Stimulated activated naive CD8-positive, alpha-beta T cell treated with anti-CD3 and anti-CD28 coated beads, Interleukin-15, Interleukin-2, amounts not matched to agents 100 ng/mL and 50 ng/mL, for 24 hours (primary cell): ENCODE results near the gene SRD5A2.

ENCODE experiments used
- H3K27ac Mint-ChIP-seq: one replicate; pipeline ENCODE4 v1.8.0; 2021; ENCODE audit warnings: mild to moderate bottlenecking, mixed read lengths
- H3K27me3 Mint-ChIP-seq: one replicate; pipeline ENCODE4 v1.8.0; 2021; ENCODE audit warnings: mixed read lengths
- H3K36me3 Mint-ChIP-seq: one replicate; pipeline ENCODE4 v1.8.0; 2021; ENCODE audit warnings: low read depth, mixed read lengths
- H3K4me1 Mint-ChIP-seq: one replicate; pipeline ENCODE4 v1.8.0; 2021; ENCODE audit warnings: low read depth, mixed read lengths
- H3K4me3 Mint-ChIP-seq: one replicate; pipeline ENCODE4 v1.8.0; 2021; ENCODE audit warnings: mild to moderate bottlenecking, mixed read lengths
- H3K9me3 Mint-ChIP-seq: one replicate; pipeline ENCODE4 v1.8.0; 2021; ENCODE audit warnings: mixed read lengths

The SRD5A2 gene

DNA sequence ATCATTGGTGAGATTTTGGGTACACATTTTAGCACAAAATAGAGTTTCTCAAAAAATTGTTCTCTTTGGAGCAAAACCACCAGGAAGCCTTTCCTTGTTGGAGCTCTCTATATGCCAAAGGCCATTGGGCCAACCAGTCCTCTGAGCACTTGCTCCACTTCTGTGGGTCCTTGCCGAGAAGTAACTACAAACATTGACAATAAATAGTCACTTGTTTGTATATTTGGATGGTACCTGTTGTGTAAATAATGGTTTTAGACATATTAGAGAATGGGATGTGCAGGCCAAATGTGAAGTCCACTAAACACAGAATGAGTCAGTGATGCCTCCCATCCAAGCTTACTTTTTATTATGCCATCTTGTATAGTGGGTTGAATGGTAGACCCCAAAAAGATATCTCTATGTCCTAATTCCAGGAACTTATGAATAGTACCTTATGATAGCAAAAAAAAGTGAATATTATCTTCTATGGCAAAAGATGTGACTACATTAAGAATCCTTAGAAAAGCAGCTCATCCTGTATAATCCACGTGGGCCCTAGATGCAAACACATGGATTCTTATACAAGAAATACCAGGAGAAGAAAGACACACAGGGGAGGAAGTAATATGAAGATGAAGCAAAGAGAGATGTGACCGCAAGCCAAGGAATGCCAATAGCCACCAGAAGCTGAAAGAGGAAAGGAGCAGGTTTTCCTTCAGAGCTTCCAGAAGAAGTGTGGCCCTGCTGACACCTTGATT lies 24.6 kb downstream of the SRD5A2 start:
- Mint-ChIP-seq H3K9me3 (peaks cover 21% of the 10 kb centered on the region), H3K27ac (no peak overlapping the region), H3K27me3 (peaks cover 13% of the 10 kb centered on the region), H3K36me3 (no peaks in the 10 kb centered on the region), H3K4me3 (no peak overlapping the region), H3K4me1 (no peaks in the 10 kb centered on the region)

DNA sequence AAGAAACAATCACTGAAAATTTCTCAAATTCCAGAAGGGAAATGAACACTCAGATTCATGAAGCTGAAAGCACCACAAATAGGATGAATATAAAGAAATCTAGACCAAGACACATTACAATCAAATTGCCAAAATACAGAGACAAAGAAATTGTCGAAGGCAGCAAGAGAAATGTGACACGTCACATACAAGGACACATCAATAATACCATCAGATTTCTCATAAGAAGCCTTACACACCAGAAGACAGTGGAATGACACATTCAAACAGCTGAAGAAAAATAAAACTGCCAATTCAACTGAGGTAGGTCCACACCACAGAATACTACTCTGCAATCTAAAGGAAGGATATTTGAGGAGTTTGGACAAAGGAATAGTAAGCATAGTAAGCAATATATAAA lies 27.4 kb downstream of the SRD5A2 start:
- H3K4me1 Mint-ChIP-seq: no peaks in the 10 kb centered on the region
- H3K9me3 Mint-ChIP-seq: peaks cover 24% of the 10 kb centered on the region
- no peaks in the 10 kb centered on the region for H3K36me3 Mint-ChIP-seq
- peaks cover 8% of the 10 kb centered on the region for H3K27me3 Mint-ChIP-seq
- H3K27ac Mint-ChIP-seq: no peak overlapping the region
- no peak overlapping the region for H3K4me3 Mint-ChIP-seq

DNA sequence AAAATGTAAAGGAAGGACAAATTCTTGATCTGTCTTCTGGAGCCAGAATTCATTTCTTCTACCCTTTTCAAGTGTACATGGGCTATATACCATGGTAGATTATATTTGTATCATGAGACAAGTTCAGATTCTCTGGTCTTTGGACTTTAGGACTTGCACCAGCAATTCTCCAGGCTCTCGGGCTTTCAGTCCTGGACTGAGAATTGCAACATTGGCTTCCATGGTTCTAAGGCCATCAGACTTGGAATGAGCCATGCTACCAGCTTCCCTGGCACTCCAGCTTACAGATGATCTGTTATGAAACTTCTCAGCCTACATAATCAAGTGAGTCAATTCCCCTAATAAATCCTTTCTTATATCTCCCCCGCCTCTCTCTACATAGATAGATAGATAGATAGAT lies 33.3 kb downstream of the SRD5A2 start:
- no peak overlapping the region for H3K4me3 Mint-ChIP-seq
- H3K27me3 Mint-ChIP-seq: peaks cover 18% of the 10 kb centered on the region
- H3K27ac Mint-ChIP-seq: no peak overlapping the region
- peaks cover 30% of the 10 kb centered on the region for H3K9me3 Mint-ChIP-seq
- H3K36me3 Mint-ChIP-seq: peaks cover 4% of the 10 kb centered on the region
- H3K4me1 Mint-ChIP-seq: no peaks in the 10 kb centered on the region

- Mint-ChIP-seq H3K27ac (no peak overlapping the region), H3K4me3 (no peak overlapping the region)
These were observed 38.9 kb downstream of the SRD5A2 start for GRCh38 chr2:31541853-31542252.

GRCh38 chr2:31539505-31539904 lies 41.2 kb downstream of the SRD5A2 start:
- Mint-ChIP-seq H3K4me3 (no peak overlapping the region), H3K9me3 (peaks cover 15% of the 10 kb centered on the region), H3K27ac (no peak overlapping the region), H3K36me3 (peaks cover 4% of the 10 kb centered on the region), H3K27me3 (peaks cover 25% of the 10 kb centered on the region), H3K4me1 (no peaks in the 10 kb centered on the region)

More at GRCh38 chr2:31541853-31542252, 38.9 kb downstream of the SRD5A2 start:
- Mint-ChIP-seq H3K27me3 (peaks cover 18% of the 10 kb centered on the region), H3K4me1 (no peaks in the 10 kb centered on the region), H3K36me3 (peaks cover 4% of the 10 kb centered on the region), H3K9me3 (peaks cover 23% of the 10 kb centered on the region)

- H3K36me3 Mint-ChIP-seq: no peaks in the 10 kb centered on the region
- H3K4me3 Mint-ChIP-seq: no peak overlapping the region
- peaks cover 24% of the 10 kb centered on the region for H3K27me3 Mint-ChIP-seq
- H3K4me1 Mint-ChIP-seq: no peaks in the 10 kb centered on the region
- no peaks in the 10 kb centered on the region for H3K9me3 Mint-ChIP-seq
- H3K27ac Mint-ChIP-seq: no peak overlapping the region
These were observed 45.0 kb downstream of the SRD5A2 start for GRCh38 chr2:31535768-31536167.

GRCh38 chr2:31534636-31535035 lies 46.1 kb downstream of the SRD5A2 start:
- no peak overlapping the region for H3K27ac Mint-ChIP-seq
- no peak overlapping the region for H3K4me3 Mint-ChIP-seq
- no peaks in the 10 kb centered on the region for H3K9me3 Mint-ChIP-seq
- peaks cover 26% of the 10 kb centered on the region for H3K27me3 Mint-ChIP-seq
- H3K4me1 Mint-ChIP-seq: no peaks in the 10 kb centered on the region
- H3K36me3 Mint-ChIP-seq: no peaks in the 10 kb centered on the region

DNA sequence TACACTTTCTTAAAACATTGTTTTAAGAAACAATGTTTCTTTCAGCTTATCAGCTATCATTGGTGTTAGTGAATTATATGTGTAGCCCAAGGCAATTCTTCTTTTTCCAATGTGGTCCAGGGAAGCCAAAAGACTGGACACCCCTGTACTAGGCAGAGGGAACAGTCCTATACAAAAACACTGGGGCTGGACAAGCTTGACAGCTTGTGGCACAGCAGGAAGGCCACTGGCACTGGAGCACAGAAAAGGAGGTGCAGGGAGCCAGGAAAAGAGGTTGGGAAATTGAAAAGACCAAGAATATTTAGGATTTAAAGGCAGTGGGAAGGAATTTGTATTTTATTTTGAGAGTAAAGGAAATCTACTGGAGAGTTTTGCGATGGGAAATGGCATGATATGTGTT lies 47.7 kb downstream of the SRD5A2 start:
- Mint-ChIP-seq H3K27me3 (peaks cover 32% of the 10 kb centered on the region), H3K4me1 (no peaks in the 10 kb centered on the region), H3K36me3 (no peaks in the 10 kb centered on the region), H3K9me3 (no peaks in the 10 kb centered on the region), H3K27ac (no peak overlapping the region), H3K4me3 (no peak overlapping the region)

DNA sequence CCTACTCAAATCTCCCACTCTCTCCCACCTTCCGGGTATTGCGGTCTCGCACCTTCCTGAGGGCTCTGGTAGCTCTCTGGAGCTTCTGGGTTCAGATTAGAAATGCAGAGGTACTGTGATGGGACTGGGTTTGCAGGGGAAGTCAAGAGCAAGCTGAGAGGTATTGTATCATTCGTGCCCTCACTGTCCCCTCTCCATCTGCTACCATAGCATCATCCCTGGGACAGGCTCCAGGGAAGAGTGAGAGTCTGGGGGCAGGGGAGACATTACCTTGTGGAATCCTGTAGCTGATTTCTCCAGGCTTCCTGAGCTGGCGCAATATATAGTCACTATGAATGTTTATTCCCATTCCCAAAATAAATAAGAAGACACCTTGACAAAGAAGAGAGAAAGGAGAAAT lies 49.6 kb downstream of the SRD5A2 start:
- Mint-ChIP-seq H3K9me3 (no peaks in the 10 kb centered on the region), H3K27me3 (peaks cover 28% of the 10 kb centered on the region), H3K4me1 (no peaks in the 10 kb centered on the region), H3K27ac (no peak overlapping the region), H3K4me3 (no peak overlapping the region), H3K36me3 (no peaks in the 10 kb centered on the region)

DNA sequence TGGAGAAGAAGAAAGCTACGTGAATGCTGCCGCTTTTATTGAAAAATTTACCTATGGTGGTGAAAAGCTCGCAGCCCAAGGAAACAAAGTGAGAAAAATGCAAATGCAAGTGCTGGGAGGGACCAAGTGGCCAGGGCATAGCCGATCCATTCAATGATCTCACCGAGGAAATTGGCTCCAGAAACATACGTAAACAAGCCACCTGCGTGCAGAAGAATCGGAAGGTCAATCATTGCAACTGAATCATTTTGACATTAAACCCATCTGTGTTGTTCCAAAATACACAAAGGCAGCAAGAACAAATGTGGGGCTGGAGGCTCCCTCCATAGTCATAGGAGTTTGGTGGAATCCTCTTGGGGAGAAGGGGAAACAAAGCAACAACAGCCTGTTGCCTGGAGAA lies 51.5 kb downstream of the SRD5A2 start:
- Mint-ChIP-seq H3K27me3 (peaks cover 19% of the 10 kb centered on the region), H3K9me3 (no peaks in the 10 kb centered on the region), H3K36me3 (no peaks in the 10 kb centered on the region), H3K27ac (no peak overlapping the region), H3K4me3 (no peak overlapping the region), H3K4me1 (no peaks in the 10 kb centered on the region)

- Mint-ChIP-seq H3K36me3 (no peaks in the 10 kb centered on the region), H3K27ac (no peak overlapping the region), H3K4me3 (no peak overlapping the region), H3K9me3 (no peaks in the 10 kb centered on the region), H3K27me3 (peaks cover 22% of the 10 kb centered on the region), H3K4me1 (no peaks in the 10 kb centered on the region)
These were observed 51.9 kb downstream of the SRD5A2 start for GRCh38 chr2:31528823-31529222.

DNA sequence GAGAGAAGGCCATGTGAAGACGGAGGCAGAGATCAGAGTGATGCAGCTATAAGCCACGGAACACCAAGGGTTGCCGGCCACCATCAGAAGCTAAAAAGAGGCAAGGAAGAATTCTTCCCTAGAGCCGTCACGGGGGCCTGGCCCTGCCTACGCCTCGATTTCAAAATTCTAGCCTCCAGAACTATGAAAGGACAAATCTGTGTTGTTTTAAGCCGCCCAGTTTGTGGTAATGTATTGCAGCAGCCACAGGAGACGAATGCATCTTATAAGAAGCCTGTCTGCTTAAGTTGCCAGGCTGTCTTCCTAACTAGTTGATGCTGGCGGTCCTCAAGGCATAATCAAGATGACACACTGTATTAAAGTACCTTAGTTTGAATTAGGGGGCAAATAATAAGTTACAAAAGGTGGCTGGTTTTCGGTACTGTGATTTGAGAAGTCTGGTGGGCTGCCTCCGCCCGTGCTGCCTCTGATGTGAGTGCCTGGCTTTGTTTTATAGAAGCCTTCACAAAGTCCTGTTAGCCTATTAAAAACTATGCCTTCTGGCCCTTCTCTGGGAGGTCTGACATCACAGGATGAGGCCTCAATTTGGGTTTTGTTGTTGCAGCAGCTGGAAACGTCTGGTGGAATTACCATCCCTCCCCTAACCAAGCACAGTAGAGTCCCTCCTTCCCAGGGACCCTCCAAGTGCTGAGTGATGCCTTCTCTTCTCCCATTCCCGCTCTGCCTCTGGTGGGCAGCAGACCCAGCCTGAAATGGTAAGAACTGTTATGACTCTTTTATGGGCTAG lies 53.6 kb downstream of the SRD5A2 start:
- Mint-ChIP-seq H3K36me3 (no peaks in the 10 kb centered on the region), H3K4me3 (no peak overlapping the region), H3K4me1 (no peaks in the 10 kb centered on the region), H3K9me3 (no peaks in the 10 kb centered on the region), H3K27me3 (peaks cover 20% of the 10 kb centered on the region), H3K27ac (no peak overlapping the region)

- Mint-ChIP-seq H3K36me3 (no peaks in the 10 kb centered on the region), H3K27me3 (peaks cover 20% of the 10 kb centered on the region), H3K4me1 (no peaks in the 10 kb centered on the region), H3K9me3 (no peaks in the 10 kb centered on the region), H3K27ac (no peak overlapping the region), H3K4me3 (no peak overlapping the region)
These were observed 54.9 kb downstream of the SRD5A2 start for GRCh38 chr2:31525876-31526275.

DNA sequence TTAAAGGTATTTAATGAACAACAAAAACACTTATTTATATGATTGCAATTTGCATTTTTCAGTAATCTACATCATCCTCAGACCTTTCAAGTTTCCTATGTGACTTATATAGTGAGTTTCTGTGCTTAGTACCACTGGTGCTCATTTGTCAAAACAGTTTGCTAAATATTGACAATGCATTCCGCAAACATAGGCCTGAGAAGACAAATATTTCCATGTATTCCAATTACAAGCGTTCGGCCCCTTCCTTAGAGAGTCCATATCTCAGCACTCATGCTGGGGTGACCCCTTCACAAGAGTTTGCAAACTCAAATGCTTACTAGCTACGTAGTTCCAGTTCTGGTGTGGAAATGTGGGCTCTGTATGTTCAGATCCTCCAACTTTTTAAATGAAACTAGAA lies 56.1 kb downstream of the SRD5A2 start:
- no peak overlapping the region for H3K27ac Mint-ChIP-seq

GRCh38 chr2:31523871-31524492 lies 56.8 kb downstream of the SRD5A2 start:
- H3K9me3 Mint-ChIP-seq: no peaks in the 10 kb centered on the region
- H3K4me1 Mint-ChIP-seq: no peaks in the 10 kb centered on the region
- no peak overlapping the region for H3K4me3 Mint-ChIP-seq
- H3K27me3 Mint-ChIP-seq: peaks cover 13% of the 10 kb centered on the region
- no peaks in the 10 kb centered on the region for H3K36me3 Mint-ChIP-seq
- no peak overlapping the region for H3K27ac Mint-ChIP-seq

More for the DNA sequence above, 56.1 kb downstream of the SRD5A2 start:
- Mint-ChIP-seq H3K4me1 (no peaks in the 10 kb centered on the region), H3K9me3 (no peaks in the 10 kb centered on the region), H3K27me3 (peaks cover 18% of the 10 kb centered on the region), H3K36me3 (no peaks in the 10 kb centered on the region), H3K4me3 (no peak overlapping the region)
